Brain microvascular endothelial cell (primary cell): ENCODE measurements around the gene ZNF830.
A peak's percentile ranks its signal among the peaks of the same experiment; 100 is the strongest.

Source experiments
- DNase-seq: peaks from one replicate; pipeline ENCODE4 v3.0.0-alpha.2; 2020
- H3K27ac ChIP-seq: fragments of 250-450 bp; sonication (Bioruptor Pico); 2 replicates; pipeline ENCODE4 v1.5.1; 2020; ENCODE audit warnings: mild to moderate bottlenecking, moderate library complexity
- H3K27me3 ChIP-seq: fragments of 250-450 bp; sonication (Bioruptor Pico); replicated peaks from 2 replicates; pipeline ENCODE4 v1.5.1; 2020; ENCODE audit warnings: mild to moderate bottlenecking
- H3K36me3 ChIP-seq: fragments of 250-450 bp; sonication (Bioruptor Pico); replicated peaks from 2 replicates; pipeline ENCODE4 v1.5.1; 2020; ENCODE audit warnings: mild to moderate bottlenecking
- H3K4me3 ChIP-seq: 2 replicates; pipeline ENCODE4 v1.5.1; 2011; ENCODE audit warnings: low read depth, mild to moderate bottlenecking, control low read depth, low read length, moderate library complexity
- in situ Hi-C: cut with HindIII; loops from 2 replicates; pipeline ENCODE4 v1.10.0; 2017; ENCODE audit warnings: low sequenced_read_pairs, low pct_ligation_motif_present
- TF ChIP-seq, protein P1 (sequence below): IDR thresholded peaks from 2 replicates; pipeline ENCODE4 v1.5.1; 2011; ENCODE audit warnings: low read depth, mild to moderate bottlenecking, moderate library complexity, low read length, control low read depth, inconsistent platforms; ENCODE audit errors: missing control alignments

The ZNF830 gene

DNA sequence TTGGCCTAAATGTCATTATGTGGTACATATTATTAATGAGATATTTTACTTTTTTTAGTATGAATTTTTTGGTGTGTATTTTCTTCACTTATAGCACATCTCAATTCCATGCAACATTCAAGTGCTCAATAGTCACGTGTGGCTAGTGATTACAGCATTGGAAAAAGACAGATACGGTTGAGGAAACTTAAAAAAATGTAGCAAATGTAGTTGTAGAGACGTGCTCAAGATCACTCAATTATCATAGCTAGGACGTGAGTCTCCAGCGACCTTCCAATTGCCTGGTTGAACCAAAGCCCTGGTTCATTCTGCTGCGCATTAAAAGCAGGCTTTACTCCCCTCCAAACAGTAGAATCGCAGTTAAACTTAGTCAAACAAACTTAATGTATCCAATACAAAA lies 17.8 kb downstream of the ZNF830 start:
- Histone ChIP-seq H3K27ac (no peak overlapping the region), H3K4me3 (no peak overlapping the region), H3K36me3 (peaks cover 4% of the 10 kb centered on the region), H3K27me3 (no peaks in the 10 kb centered on the region)
- no peak for DNase-seq
- in situ Hi-C loops, result no loop called here
- TF ChIP-seq, protein P1, sequence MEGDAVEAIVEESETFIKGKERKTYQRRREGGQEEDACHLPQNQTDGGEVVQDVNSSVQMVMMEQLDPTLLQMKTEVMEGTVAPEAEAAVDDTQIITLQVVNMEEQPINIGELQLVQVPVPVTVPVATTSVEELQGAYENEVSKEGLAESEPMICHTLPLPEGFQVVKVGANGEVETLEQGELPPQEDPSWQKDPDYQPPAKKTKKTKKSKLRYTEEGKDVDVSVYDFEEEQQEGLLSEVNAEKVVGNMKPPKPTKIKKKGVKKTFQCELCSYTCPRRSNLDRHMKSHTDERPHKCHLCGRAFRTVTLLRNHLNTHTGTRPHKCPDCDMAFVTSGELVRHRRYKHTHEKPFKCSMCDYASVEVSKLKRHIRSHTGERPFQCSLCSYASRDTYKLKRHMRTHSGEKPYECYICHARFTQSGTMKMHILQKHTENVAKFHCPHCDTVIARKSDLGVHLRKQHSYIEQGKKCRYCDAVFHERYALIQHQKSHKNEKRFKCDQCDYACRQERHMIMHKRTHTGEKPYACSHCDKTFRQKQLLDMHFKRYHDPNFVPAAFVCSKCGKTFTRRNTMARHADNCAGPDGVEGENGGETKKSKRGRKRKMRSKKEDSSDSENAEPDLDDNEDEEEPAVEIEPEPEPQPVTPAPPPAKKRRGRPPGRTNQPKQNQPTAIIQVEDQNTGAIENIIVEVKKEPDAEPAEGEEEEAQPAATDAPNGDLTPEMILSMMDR, result no peak

DNA sequence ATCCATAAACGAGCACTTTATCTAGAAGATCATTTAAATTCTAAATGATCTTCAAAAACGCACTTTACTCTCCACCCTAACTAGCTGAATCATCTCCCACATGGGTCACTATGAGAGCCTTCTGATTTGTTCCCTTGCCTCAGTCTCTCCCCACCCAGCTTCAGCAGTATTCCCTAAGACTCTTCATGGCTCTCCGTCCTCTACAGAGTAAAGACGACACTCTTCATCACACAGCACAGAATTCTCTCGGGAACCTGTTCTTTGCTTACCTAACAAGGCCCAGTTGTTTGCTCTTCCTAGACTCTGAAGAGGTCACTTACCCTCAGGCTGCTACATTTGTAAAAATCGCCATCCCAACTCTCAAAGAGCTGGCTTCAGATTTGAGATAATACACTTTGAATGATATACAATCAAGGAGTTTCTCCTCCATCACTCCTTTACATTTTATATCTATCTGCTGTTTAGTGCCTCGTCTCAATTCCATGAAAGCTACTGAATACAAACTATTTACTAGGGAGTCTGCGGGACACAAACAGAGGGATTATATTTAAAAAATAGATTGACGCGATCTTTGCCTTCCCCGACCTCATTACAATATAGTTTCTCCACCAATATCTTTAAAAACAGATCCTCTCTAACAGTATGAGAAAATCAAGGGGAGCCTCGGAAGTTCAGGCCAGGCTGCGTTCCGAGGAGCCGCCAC lies 18.5 kb downstream of the ZNF830 start:
- Histone ChIP-seq H3K27ac (peak overlapping the region; percentile 97), H3K27me3 (no peaks in the 10 kb centered on the region), H3K4me3 (peak overlapping the region; percentile 72), H3K36me3 (peaks cover 4% of the 10 kb centered on the region)
- TF ChIP-seq, protein P1, result no peak
- in situ Hi-C loops, result no loop called here
- DNase-seq, result no peak

DNA sequence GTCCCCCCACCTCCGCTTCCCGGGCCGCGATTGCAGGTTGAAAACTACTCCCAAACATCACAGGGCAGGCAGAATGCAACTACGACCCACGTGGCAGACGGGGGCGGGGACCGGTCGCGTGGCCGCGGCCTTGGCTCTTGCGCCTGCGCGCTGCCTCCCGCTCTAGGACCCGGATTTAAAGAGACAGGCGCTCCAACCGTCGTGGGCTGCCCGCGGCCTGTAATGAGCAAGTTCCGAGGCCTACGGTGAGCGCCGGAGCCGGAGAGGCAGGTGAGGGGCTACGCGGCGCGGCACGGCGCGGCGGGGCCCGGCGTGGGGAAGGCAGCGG lies 19.0 kb downstream of the ZNF830 start, which contains the start of gene LIG3:
Gene LIG3, plus strand, starts transcription at position 160 of the 328 bp plus-strand sequence. CDS start 2,494 bp downstream, outside the sequence.
- in situ Hi-C loops, result no loop called here
- peaks cover 4% of the 10 kb centered on the region for H3K36me3 ChIP-seq
- no peaks in the 10 kb centered on the region for H3K27me3 ChIP-seq
- TF ChIP-seq, protein P1, result no peak
- peak within 1 kb of the TSS; percentile 72 for H3K4me3 ChIP-seq
- peak within 1 kb of the TSS; percentile 97 for H3K27ac ChIP-seq
- DNase-seq, result peak; percentile 92

DNA sequence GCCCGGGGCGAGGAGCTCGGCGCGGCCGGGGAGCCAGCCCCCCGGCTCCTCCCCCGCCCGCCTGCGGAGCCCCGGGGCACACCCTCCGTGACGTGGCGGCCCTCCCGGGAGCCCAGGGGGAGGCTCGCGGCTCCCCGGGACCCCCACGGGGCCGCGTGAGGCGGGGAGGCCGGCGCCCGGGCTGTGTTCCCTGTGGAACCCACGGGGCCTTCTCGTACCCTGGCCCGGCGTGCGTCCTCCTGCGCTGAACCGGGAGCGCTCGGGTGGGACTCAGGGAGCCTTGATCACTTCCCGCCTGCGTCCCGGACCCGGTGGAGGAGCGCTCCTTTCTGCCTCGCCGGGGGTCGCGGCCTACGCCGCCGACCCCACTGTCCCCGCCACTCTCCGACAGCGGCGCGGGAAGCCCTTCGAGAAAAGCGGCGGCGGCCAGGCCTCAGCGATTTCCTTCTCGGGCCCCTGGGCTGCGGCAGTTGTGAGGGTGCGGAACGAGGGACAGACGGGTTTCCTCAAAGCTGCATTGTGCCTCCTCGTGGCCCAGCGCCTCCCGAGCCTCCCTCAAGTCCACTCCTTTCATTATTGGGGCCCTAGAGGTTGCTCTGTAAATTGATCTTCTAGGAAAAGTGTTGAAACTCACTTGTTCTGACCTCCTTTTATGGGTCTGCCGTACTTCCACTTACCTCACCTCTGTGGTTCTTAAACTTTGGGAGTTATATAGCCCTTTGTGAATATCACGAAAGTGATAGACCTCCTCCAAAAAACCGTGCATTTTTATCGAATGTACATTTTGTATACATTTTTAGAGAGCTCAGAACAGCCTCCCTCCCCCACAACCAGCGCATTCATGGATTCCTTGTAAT lies 19.6 kb downstream of the ZNF830 start:
- H3K36me3 ChIP-seq, result peaks cover 4% of the 10 kb centered on the region
- peak; percentile 71 for DNase-seq
- H3K27me3 ChIP-seq, result no peaks in the 10 kb centered on the region
- in situ Hi-C loops, result no loop called here
- peak overlapping the region; percentile 72 for H3K4me3 ChIP-seq
- peak overlapping the region; percentile 97 for H3K27ac ChIP-seq
- TF ChIP-seq, protein P1, result peak; percentile 57

DNA sequence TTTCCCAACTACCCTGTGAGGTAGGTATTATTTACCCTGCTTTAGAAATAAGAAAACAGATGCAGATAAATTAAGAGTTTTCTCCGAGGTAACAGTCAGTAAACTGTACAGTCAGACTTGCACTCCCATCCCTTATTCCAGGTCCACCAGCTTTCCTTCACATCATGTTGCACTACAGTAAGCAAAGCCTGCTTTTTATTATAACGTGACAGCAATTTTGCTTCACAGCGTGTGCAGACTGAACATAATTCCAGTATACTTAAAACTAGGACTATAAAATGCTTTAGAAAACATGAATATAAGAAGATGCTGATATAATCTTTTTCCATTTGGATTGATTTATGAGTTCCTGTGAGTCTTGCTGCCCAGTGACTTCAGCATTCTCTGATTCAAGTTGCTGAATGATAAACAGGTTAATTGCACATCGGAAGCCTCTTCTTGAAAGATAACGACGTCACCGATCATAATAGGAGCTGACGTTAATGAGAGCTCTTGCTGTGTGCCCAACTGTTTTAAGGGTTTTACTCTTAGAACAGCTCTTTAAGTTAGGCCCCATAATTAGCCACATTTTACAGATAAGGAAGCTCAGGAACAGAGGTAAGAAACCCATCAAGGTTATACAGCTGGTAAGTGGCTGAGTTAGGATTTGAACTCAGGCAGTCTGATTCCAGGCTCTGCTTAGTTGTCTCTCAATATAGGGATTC lies 20.4 kb downstream of the ZNF830 start:
- no peaks in the 10 kb centered on the region for H3K27me3 ChIP-seq
- no peak for DNase-seq
- H3K4me3 ChIP-seq, result peak overlapping the region; percentile 72
- H3K27ac ChIP-seq, result peak overlapping the region; percentile 97
- H3K36me3 ChIP-seq, result peaks cover 4% of the 10 kb centered on the region
- in situ Hi-C loops, result no loop called here
- TF ChIP-seq, protein P1, result no peak
